IPS-20b (cell line): ENCODE results near the gene KAT8.

Experiments used
- H3K27ac ChIP-seq: one replicate; pipeline ENCODE4 v1.5.1; 2013; ENCODE audit warnings: low read length
- H3K27me3 ChIP-seq: 2 replicates; pipeline ENCODE4 v1.6.1; 2013; ENCODE audit warnings: mild to moderate bottlenecking, low read length, inconsistent platforms; ENCODE audit not compliant: insufficient read depth
- H3K36me3 ChIP-seq: 2 replicates; pipeline ENCODE4 v1.6.1; 2013; ENCODE audit warnings: low read depth, mild to moderate bottlenecking, inconsistent platforms, low read length, moderate library complexity; ENCODE audit not compliant: insufficient read depth
- H3K4me1 ChIP-seq: 2 replicates; pipeline ENCODE4 v1.6.1; 2013; ENCODE audit warnings: mild to moderate bottlenecking, control low read depth, inconsistent platforms, low read length, moderate library complexity; ENCODE audit not compliant: insufficient read depth
- H3K4me3 ChIP-seq: 2 replicates; pipeline ENCODE4 v1.5.1; 2013; ENCODE audit warnings: mild to moderate bottlenecking, low read length, inconsistent platforms
- H3K9ac ChIP-seq: 2 replicates; pipeline ENCODE4 v1.6.1; 2013; ENCODE audit warnings: low read depth, mild to moderate bottlenecking, inconsistent platforms, low read length, moderate library complexity
- H3K9me3 ChIP-seq: 2 replicates; pipeline ENCODE4 v1.6.1; 2013; ENCODE audit warnings: mild to moderate bottlenecking, low read depth, low read length, inconsistent platforms; ENCODE audit not compliant: insufficient read depth

The KAT8 gene

DNA sequence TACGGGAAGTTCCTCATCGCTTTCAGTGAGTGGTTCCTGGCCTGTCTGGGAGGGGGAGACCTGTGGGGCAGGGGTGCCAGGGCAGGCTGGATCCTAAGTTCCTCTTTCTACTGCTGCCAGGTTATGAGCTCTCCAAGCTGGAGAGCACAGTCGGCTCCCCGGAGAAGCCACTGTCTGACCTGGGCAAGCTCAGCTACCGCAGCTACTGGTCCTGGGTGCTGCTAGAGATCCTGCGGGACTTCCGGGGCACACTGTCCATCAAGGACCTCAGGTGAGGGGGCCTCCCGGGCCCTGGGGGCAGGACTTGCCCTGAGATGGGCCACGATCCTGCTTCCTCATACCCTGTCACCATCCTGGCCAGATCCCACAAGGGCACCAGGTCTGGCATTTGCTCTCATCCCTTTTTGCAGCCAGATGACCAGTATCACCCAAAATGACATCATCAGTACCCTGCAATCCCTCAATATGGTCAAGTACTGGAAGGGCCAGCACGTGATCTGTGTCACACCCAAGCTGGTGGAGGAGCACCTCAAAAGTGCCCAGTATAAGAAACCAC, 12.9 kb downstream of the KAT8 start:
- H3K9me3 ChIP-seq, result no peaks in the 10 kb centered on the region
- peaks cover 40% of the 10 kb centered on the region for H3K36me3 ChIP-seq
- H3K4me3 ChIP-seq, result no peak overlapping the region
- H3K27me3 ChIP-seq, result no peaks in the 10 kb centered on the region
- H3K9ac ChIP-seq, result no peak overlapping the region; the same call in 1 of the 2 replicates
- peaks cover 23% of the 10 kb centered on the region for H3K4me1 ChIP-seq
- no peak overlapping the region for H3K27ac ChIP-seq

DNA sequence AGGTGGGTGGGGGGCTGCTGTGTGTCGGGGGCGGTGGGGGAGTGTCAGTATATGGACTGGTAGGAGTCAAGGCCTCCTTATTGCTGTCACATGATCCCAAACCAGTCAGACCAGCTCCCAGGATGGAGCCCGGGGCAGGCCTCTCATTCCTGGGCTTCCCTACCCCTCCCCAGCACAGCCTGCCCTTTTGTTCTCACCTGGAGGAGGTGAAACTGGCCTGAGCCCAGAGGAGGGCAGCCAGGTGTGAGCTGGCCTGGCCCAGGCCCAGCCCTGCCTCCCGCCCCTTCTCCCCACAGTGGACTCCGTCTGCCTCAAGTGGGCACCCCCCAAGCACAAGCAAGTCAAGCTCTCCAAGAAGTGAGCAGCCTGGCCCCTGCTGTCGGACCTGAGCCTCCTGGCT, 13.4 kb downstream of the KAT8 start:
- H3K9ac ChIP-seq, result peak overlapping the region; percentile 58
- H3K9me3 ChIP-seq, result no peaks in the 10 kb centered on the region
- H3K4me1 ChIP-seq, result peaks cover 25% of the 10 kb centered on the region
- no peak overlapping the region for H3K4me3 ChIP-seq
- peaks cover 40% of the 10 kb centered on the region for H3K36me3 ChIP-seq
- H3K27ac ChIP-seq, result no peak overlapping the region
- H3K27me3 ChIP-seq, result no peaks in the 10 kb centered on the region

GRCh38 chr16:31131416-31131815, 14.0 kb downstream of the KAT8 start:
- Histone ChIP-seq H3K27ac (no peak overlapping the region), H3K4me3 (no peak overlapping the region), H3K36me3 (peaks cover 40% of the 10 kb centered on the region), H3K9me3 (no peaks in the 10 kb centered on the region), H3K4me1 (peaks cover 26% of the 10 kb centered on the region), H3K9ac (peak overlapping the region; percentile 58), H3K27me3 (no peaks in the 10 kb centered on the region)

DNA sequence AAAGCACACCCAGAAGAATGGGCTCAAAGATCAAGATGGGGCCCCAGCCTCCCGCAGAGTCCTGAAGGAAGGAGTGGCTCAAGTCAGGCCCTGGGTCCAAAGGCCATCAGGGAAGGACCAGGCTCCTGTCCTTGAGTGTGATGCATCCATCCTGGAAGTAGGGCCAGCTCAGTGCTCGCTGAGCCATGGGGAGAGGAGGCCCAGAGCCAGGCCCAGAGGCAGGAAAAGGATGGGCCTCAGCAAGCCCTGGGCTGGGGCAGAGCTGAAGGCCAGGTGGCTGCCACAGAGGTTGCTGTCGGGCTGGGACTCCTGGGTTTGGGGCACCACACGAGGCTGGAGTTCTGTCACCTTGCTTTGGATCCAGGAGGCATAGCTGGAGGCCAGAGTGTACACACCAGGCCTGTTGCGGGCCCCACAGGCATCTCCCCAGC, 14.4 kb downstream of the KAT8 start:
- Histone ChIP-seq H3K27ac (no peak overlapping the region), H3K36me3 (peaks cover 40% of the 10 kb centered on the region), H3K9ac (no peak overlapping the region), H3K4me1 (peaks cover 26% of the 10 kb centered on the region), H3K27me3 (no peaks in the 10 kb centered on the region), H3K4me3 (no peak overlapping the region), H3K9me3 (no peaks in the 10 kb centered on the region)

GRCh38 chr16:31132303-31132979, 15.0 kb downstream of the KAT8 start:
- Histone ChIP-seq H3K36me3 (peaks cover 35% of the 10 kb centered on the region), H3K9me3 (no peaks in the 10 kb centered on the region), H3K27ac (no peak overlapping the region), H3K9ac (no peak overlapping the region), H3K4me1 (peaks cover 26% of the 10 kb centered on the region), H3K27me3 (no peaks in the 10 kb centered on the region), H3K4me3 (no peak overlapping the region)

DNA sequence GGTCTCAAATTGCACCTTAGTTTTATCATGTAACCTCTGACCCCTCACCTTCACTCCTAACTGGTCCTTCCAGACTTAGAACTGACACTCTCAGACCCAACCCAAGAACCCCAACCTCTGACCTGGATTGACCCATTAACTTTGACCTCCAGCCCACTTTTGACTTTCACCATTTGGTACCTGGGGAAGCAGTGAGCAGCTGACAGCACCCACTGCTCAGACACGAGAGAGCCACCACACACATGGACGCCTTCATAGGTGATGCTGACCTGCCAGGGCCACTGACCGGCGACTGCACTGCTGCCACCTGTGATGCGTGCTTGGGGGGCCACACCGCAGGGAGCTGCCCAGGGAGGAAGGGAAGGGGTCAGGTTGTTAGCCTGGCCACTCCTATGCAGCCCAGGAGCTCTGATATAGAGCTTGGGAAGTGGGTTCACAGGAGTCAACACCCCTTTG, 15.6 kb downstream of the KAT8 start:
- Histone ChIP-seq H3K4me3 (0 out of 2 replicates have a peak overlapping the region, but pooled peaks have one; percentile 90), H3K27ac (no peak overlapping the region), H3K9me3 (no peaks in the 10 kb centered on the region), H3K4me1 (peaks cover 26% of the 10 kb centered on the region), H3K36me3 (peaks cover 30% of the 10 kb centered on the region), H3K9ac (peak overlapping the region; percentile 92; the same call in 1 of the 2 replicates), H3K27me3 (no peaks in the 10 kb centered on the region)

GRCh38 chr16:31134091-31134571, 16.7 kb downstream of the KAT8 start:
- Histone ChIP-seq H3K36me3 (peaks cover 24% of the 10 kb centered on the region), H3K9me3 (no peaks in the 10 kb centered on the region), H3K4me3 (peak overlapping the region; percentile 90), H3K27me3 (no peaks in the 10 kb centered on the region), H3K9ac (peak overlapping the region; percentile 92; the same call in 1 of the 2 replicates), H3K27ac (peak overlapping the region; percentile 72), H3K4me1 (peaks cover 33% of the 10 kb centered on the region)

- peaks cover 24% of the 10 kb centered on the region for H3K36me3 ChIP-seq
- no peaks in the 10 kb centered on the region for H3K27me3 ChIP-seq
- no peaks in the 10 kb centered on the region for H3K9me3 ChIP-seq
- H3K4me3 ChIP-seq, result peak overlapping the region; percentile 90
- H3K4me1 ChIP-seq, result peaks cover 36% of the 10 kb centered on the region
- H3K9ac ChIP-seq, result peak overlapping the region; percentile 92
- H3K27ac ChIP-seq, result peak overlapping the region; percentile 72
Measured at GRCh38 chr16:31134625-31135534, 17.4 kb downstream of the KAT8 start.

- H3K9ac ChIP-seq, result peak within 1 kb of the TSS; percentile 92
- peak within 1 kb of the TSS; percentile 90 for H3K4me3 ChIP-seq
- no peaks in the 10 kb centered on the region for H3K27me3 ChIP-seq
- peak within 1 kb of the TSS; percentile 72 for H3K27ac ChIP-seq
- peaks cover 24% of the 10 kb centered on the region for H3K36me3 ChIP-seq
- H3K9me3 ChIP-seq, result no peaks in the 10 kb centered on the region
- H3K4me1 ChIP-seq, result peaks cover 33% of the 10 kb centered on the region
Measured at GRCh38 chr16:31135535-31136286, 18.2 kb downstream of the KAT8 start, which contains the start of gene PRSS8. Gene PRSS8 (minus strand): TSS chr16:31135727. CDS start chr16:31135498, 229 bp downstream.

GRCh38 chr16:31136287-31136662, 18.8 kb downstream of the KAT8 start:
- Histone ChIP-seq H3K9me3 (no peaks in the 10 kb centered on the region), H3K36me3 (peaks cover 21% of the 10 kb centered on the region), H3K4me3 (peak overlapping the region; percentile 90; the same call in 1 of the 2 replicates), H3K27me3 (no peaks in the 10 kb centered on the region), H3K27ac (no peak overlapping the region), H3K4me1 (peaks cover 35% of the 10 kb centered on the region), H3K9ac (no peak overlapping the region)
